HG02623 (cell line): ENCODE results near the gene MFSD11.
A peak's percentile ranks its signal among the peaks of the same experiment; 100 is the strongest.
"Not testable (repeated sequence)": the region's sequence is repeated elsewhere in the genome, so short reads cannot be mapped to it uniquely, and the experiment has no call there.

ENCODE experiments used
- ATAC-seq: cut with Tn5 transposase; IDR thresholded peaks from one replicate; pipeline ENCODE4 v1.9.1; 2021; ENCODE audit warnings: moderate library complexity; ENCODE audit not compliant: unreplicated experiment

MFSD11 gene

GRCh38 chr17:76726231-76726775 is 11.6 kb upstream of the MFSD11 start, which contains the start of gene JMJD6:
JMJD6 (minus strand) TSS chr17:76726606; CDS start chr17:76726475, 131 bp downstream.
- peak; percentile 62 for ATAC-seq

GRCh38 chr17:76726776-76727718 is 10.9 kb upstream of the MFSD11 start, which contains the start of gene METTL23:
METTL23 (plus strand) TSS chr17:76726839; CDS start chr17:76729711, 2,872 bp downstream.
- ATAC-seq, result peak; percentile 30

- ATAC-seq, result no peak
Measured at GRCh38 chr17:76727745-76728456, 10.0 kb upstream of the MFSD11 start.

GRCh38 chr17:76731800-76732733 is 5.9 kb upstream of the MFSD11 start:
- ATAC-seq, result not testable (repeated sequence)

- ATAC-seq, result no peak
Measured at GRCh38 chr17:76732734-76733617, 4.9 kb upstream of the MFSD11 start.

GRCh38 chr17:76733618-76733957 is 4.3 kb upstream of the MFSD11 start:
- no peak for ATAC-seq

GRCh38 chr17:76734080-76734840 is 3.7 kb upstream of the MFSD11 start:
- ATAC-seq, result no peak

- ATAC-seq, result no peak
Measured at GRCh38 chr17:76735006-76735405, 2.9 kb upstream of the MFSD11 start.

GRCh38 chr17:76735586-76736348 is 2.2 kb upstream of the MFSD11 start:
- no peak for ATAC-seq

GRCh38 chr17:76736349-76737081 is 1.4 kb upstream of the MFSD11 start:
- ATAC-seq, result peak; percentile 11

- ATAC-seq, result peak; percentile 65
Measured at GRCh38 chr17:76737082-76737675, 740 bp upstream of the MFSD11 start, which contains the start of gene SRSF2. SRSF2 (minus strand) TSS chr17:76737331; CDS start chr17:76737160, 171 bp downstream.

GRCh38 chr17:76738468-76738850 is 540 bp downstream of the MFSD11 start:
- ATAC-seq, result no peak

GRCh38 chr17:76739568-76740115 is 1.7 kb downstream of the MFSD11 start:
- ATAC-seq, result not testable (repeated sequence)

- no peak for ATAC-seq
Measured at GRCh38 chr17:76740329-76741118, 2.6 kb downstream of the MFSD11 start.

GRCh38 chr17:76742958-76743357 is 5.0 kb downstream of the MFSD11 start:
- no peak for ATAC-seq

- ATAC-seq, result no peak
Measured at GRCh38 chr17:76744747-76745146, 6.8 kb downstream of the MFSD11 start.
